ENCODE measurements around the gene HOXC13.
A peak's percentile ranks its signal among the peaks of the same experiment; 100 is the strongest.

The HOXC13 gene

DNA sequence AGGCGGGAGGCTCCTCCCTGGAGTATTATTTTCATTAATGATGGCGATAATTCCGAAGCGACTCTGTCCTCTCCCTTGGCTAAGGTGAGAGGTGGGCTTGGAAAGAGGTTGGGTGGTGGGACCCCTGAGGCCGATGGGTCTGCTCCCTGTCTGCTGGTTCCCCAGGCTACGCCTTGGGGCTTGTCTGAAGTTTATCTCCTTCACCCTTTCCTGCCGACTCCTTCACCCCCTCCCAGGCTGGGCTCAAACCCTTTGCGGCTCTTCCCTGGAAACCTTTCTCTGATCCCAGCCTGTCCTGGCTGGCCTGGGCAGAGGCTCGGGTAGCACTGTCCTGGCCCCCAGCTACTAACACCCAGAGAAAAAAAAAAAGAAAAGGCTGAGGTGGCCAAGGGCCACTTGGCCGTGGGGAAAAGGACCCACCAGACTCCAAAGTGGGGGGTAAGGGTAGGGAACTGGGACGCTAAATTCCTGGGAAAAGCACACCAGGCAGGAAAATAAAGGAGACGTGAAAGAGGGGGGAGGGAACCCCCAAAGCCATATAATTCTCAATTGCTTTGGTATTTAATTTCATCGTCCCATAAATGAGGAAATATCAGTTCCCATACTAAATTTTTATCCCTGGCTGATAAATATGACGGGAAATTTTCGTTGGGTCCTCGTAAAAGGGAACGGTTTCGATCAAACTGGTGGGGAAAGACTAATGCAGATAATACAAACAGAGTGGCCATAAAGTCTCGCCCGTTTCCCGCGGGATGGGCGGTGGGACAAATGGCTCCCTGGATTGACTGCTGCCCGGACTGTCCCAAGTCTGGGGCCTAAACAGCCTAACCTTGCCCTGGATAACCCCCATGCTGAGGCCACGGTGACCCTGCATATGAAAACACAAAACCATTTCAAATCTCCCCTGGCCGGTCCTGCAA, 44.3 kb downstream of the HOXC13 start:
- no peak for DNase-seq

GRCh38 chr12:53983568-53983949, 44.9 kb downstream of the HOXC13 start:
- DNase-seq = no peak

GRCh38 chr12:53983950-53984572, 45.4 kb downstream of the HOXC13 start:
- no peak for DNase-seq

GRCh38 chr12:53984901-53985691, 46.5 kb downstream of the HOXC13 start, which contains the start of gene HOXC10:
TSS of gene HOXC10 (plus strand) at chr12:53985146. CDS start at chr12:53985260, 114 bp downstream.
- DNase-seq = peak; percentile 66

GRCh38 chr12:53985692-53985993, 47.0 kb downstream of the HOXC13 start:
- no peak for DNase-seq

GRCh38 chr12:53985994-53986685, 47.5 kb downstream of the HOXC13 start:
- DNase-seq = no peak

GRCh38 chr12:53986686-53987483, 48.3 kb downstream of the HOXC13 start:
- no peak for DNase-seq

DNA sequence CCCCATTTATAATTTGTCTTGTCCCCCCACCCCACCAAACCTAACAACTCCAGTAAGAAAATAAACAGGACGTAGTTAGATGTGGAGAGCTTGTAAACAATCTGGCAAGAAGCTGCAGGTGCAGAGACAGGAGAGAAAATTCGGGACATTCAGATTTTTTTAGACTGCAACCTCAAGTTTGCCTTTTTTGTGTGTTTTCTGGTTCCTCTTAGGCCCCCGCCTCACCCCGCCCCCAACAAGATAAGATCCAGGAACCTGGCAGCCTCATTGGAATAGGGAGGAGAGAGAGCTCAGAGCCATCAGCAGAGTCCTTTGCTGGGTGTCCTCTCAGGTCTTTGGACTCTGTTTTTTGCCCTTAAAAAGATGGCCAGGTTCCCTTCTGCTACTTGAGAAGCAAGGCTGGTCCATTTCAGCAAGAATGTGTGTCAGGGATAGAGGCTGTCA, 49.2 kb downstream of the HOXC13 start:
- DNase-seq = no peak

GRCh38 chr12:53988541-53989226, 50.1 kb downstream of the HOXC13 start:
- DNase-seq = no peak

DNA sequence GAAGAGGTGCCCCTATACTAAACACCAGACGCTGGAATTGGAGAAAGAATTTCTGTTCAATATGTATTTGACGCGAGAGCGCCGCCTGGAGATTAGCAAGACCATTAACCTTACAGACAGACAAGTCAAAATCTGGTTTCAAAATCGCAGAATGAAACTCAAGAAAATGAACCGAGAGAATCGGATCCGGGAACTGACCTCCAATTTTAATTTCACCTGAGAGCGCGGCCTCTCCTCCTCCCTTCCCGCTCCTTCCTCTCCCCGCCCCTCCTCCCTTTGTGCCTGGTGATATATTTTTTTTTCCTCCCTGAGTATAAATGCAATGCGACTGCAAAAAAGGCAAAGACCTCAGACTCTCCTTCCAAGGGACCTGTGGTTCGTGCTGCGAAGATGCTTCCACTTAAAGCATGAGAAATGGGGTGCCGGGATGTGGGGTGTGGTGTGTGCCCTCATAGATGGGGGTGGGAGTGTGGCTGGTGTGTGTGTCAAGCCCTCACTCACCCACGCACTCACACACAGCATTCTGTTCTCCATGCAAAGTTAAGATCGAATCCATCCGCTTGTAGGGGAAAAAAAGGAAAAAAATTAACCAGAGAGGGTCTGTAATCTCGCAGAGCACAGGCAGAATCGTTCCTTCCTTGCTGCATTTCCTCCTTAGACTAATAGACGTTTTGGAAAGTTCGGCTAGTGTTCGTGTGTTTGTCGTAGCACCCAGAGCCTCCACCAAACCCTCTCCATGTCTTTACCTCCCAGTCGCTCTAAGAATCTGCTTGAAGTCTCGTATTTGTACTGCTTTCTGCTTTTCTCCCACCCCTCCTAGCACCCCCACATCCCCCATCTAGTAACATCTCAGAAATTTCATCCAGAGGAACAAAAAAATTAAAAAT, 50.8 kb downstream of the HOXC13 start:
- peak; percentile 17 for DNase-seq

- no peak for DNase-seq
Measured at GRCh38 chr12:53990311-53991076, 51.9 kb downstream of the HOXC13 start.

DNA sequence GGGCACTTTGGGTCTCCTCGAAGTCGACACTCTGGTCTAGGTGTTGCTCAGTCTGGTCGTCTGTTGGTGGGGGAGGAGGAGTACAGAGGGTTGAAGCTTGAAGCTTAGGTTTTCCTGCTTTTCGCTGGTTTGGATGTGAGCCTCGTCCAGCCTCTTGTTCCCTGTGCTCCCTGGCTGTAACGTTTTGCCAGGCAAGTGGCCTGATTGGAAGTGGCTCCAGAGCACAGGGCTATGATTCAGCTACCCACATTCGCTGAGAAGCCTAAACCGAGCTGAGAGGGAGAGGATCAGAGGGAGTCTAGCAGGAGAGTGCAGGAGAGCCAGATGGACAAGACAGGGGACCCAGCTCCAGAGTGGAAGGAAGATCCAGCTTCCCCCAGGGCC, 52.4 kb downstream of the HOXC13 start:
- DNase-seq = no peak

DNA sequence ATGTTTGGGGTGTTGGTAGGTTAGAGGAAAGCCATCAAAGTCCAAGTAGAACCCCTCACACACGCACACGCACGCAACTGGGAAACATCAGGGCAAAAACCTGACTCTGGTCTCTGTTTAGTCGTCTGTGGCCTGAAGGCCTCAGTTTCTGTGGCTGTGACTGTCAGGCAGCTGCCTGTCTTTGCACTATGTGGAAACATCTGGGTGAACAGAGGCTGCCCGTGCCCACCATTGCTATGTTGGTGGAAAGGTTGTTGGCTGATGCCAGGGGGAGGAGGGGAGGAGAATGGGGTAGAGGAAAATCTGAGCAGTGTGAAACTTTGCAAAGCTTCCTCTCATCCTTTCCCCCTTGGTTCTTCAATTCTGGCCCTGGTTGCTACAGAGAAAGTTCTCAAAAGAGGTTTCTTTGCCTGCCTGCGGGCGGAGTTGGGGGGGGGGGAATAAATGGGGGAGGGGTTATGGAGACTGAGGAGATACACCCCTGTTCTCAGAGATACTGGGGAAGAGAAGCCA, 53.8 kb downstream of the HOXC13 start:
- no peak for DNase-seq

DNA sequence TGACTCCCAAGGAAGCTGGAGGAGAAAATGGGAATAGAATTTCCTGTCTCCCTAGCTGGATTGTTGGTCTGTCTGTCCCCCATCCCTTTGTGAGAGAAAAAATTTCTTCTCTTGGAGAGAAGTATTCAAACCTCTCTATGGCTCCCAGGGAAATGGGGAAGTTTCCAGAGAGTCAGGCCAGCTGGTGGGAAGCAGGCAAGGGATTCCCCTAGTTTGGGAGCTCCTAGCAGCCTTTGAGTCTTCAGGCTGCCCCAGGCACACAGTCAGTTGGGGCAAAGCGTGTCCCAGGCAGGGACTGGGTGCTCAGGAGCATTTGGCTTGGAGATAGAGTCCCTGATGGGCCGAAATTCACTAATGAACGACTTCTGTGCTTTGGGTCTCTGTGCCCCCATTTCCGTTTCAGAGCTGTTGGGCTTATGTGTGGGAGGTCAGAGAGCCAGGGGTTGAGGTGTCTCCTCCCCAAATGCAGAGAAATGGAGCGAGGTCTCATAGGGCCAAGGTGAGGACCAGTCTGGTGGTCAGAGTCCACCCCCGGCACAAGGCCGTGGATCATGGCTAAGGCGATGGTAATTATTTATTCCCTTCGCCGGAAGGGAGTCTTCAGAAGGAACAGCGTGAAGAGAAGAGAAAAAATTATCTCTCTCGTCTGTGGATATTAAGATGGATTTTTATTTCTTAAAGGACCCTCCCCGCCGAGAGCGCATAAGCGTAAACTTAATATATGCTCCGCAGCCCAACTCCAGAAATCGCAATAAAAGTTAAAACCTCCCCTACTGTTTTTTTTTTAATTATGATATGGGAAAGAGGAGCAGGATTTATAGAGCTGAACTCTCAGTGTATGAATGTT, 54.8 kb downstream of the HOXC13 start:
- DNase-seq = no peak

GRCh38 chr12:53994009-53994263, 55.3 kb downstream of the HOXC13 start:
- DNase-seq = no peak

DNA sequence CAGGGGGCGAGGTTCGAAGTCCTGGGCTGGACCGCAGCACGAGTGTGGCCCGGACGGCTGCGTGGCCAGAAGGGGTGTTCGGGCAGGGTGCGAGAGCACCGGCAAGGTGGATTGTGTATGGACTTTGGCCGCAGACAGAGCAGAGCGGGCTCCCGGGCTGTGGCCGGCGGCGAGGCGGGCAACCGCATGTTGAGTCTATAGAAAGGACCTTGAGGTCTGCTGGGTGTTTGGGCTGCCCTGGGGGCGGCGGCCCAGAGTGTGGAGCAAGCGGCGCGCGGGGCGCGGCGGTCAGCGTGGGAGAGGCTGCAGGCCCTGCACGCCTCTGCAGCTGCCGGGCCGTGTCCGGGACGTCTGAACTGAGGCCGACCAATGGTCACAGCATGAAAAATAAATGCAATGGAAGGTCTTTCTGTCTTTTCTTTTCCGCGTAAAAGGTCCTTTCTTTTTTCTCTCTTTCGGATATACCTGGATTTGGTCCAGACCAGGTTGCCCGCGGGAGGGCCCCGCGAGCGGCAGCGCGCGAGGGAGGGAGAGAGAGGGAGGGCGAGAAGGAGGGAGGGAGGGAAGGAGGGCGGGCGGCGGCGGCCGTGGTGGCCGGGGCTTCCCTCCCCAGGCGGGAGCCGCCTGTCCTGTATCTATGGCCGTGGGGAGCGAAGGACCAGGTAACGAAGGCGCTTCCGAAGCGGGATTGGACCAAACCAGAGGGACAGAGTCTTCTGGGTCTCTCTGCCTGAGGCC, 55.8 kb downstream of the HOXC13 start:
- DNase-seq = no peak

GRCh38 chr12:53995002-53995377, 56.4 kb downstream of the HOXC13 start:
- no peak for DNase-seq

Measured in stimulated activated naive CD4-positive, alpha-beta T cell treated with Interleukin-2 at 50 U/mL for 16 hours (primary cell).